ENCODE results near the gene FGGY.
"Not testable (repeated sequence)": the region's sequence is repeated elsewhere in the genome, so short reads cannot be mapped to it uniquely, and the experiment has no call there.

Gene FGGY

DNA sequence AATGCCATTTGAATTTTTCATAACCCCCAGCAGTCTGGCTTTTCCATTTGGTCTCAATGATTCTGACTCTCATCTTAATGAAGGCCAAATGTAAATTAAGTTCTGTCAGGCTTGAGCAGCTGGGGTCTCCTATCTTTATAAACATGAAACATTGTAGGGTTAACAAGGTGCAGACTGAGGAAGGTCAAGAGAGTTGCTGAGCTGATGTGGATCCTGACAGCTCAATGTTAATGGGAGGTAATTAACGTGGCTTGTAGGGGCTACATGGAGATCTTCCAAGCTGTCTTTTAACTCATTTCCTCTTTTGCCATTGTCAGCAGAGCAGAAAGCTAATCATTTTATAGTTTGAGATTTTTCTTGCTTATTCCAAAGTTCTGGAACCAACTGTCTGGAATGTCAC lies 55.2 kb downstream of the FGGY start:
- DNase-seq (ENCODE audit: low spot score), result no peak

DNA sequence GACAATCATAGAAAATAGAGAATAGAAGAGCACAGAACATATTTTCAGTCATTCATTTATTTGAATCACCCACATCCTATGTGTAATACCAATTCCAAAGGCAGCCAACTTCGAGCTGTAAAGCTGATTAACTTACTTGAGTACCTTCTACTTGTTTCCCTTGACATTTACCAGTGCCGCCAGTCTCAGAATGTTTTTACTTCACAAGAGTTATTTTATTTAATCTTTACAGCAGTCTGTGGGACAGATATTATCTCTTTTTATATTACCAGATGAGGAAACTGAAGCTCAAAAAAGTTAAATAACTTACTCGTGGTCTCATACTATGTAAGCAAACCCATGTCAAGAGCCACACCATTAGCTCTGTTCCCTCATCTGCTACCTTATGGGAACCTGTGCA lies 56.6 kb downstream of the FGGY start:
- no peak for DNase-seq (ENCODE audit: low spot score)

DNA sequence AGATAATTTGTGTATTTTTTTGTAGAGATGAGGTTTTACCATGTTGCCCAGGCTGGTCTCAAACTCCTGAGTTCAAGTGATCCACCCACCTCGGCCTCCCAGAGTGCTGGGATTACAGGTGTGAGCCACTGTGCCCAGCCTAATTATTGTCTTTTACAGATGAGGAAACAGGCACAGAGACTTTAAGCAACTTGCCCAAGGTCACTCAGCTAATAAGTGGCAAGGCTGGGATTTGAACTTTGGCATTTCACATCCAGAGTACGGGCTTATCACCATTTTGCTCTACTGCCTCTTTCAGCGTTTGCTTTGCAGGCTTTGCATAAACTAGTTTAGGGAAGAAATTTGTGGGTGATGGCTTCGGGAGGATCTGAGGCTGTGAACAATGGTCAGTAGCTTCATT lies 57.3 kb downstream of the FGGY start:
- not testable (repeated sequence) for DNase-seq (ENCODE audit: low spot score)

- no peak for DNase-seq (ENCODE audit: low spot score)
Measured at GRCh38 chr1:59354709-59355337, 57.9 kb downstream of the FGGY start.

- no peak for DNase-seq (ENCODE audit: low spot score)
Measured at GRCh38 chr1:59355361-59355760, 58.5 kb downstream of the FGGY start.

DNA sequence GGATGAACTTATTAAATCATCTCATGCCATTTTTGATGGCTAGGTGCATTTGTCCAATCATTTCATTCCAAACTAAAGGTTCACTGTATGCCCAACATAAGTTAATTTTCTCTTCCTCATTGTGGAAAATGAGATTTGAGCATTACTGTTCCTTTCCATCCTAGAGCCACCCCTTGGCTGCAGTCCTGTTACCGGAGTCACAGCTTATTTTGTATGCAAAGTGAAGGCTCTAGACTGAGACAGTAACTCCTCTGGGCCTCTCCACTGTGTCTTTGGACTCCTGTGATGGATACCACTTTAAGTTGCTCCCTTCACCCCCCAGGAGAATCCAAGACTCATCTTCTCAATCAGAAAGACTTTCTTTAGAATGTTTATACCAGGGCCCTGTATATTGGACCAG lies 59.7 kb downstream of the FGGY start:
- DNase-seq (ENCODE audit: low spot score), result no peak

DNA sequence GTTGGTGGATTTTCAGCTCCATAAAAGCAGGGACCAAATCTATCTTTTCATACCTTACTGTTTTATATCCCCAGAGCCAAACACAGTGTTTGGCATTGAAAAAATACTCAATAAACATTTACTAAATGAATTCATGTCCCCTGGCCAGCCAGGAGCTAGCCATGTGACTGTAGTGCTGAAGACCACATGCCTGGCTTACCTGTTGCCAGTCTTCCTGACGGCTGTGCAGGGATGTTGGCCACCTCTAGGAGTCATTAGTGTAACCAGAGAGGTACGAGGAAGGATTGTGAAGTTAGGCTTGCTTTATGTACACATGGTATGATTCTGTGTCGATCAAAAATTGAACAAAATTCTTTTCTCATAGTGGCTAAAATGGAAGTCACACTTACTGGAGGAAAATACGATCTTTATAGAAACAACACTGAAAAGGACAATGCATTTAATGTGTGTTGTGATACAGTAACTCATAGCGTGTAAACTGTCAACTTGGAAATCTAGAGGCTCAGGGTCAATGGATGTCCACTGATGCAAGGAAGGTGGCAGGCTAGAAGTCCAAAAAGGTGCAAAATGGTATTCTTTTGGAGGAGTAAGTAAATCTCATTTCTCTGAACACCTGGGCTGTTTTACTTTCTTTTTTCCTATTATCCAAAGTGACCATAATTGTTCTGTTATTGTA lies 60.9 kb downstream of the FGGY start:
- DNase-seq (ENCODE audit: low spot score), result no peak

GRCh38 chr1:59359325-59359724 lies 62.4 kb downstream of the FGGY start:
- DNase-seq (ENCODE audit: low spot score), result peak; percentile 23

DNA sequence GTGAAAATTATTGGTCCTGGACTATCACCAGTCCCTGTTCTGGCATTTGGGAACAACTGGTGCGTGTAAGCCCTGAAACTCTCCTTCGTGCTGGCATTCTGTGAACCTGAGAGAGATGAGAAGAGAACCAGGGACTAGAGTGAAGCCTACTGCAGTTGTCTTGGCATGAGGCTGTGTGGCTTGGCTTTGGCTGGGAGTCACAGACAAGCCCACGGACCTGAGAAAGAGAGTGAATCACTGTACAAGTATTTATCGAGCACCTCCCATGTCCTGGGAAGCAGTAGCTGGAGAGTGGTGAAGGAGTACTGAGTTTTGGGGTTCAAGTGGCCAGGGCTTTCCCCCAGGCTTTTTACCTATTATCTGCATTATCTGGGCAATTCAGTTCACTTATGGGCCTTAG lies 63.3 kb downstream of the FGGY start:
- no peak for DNase-seq (ENCODE audit: low spot score)

- no peak for DNase-seq (ENCODE audit: low spot score)
Measured at GRCh38 chr1:59360729-59361128, 63.8 kb downstream of the FGGY start.

GRCh38 chr1:59361766-59362165 lies 64.9 kb downstream of the FGGY start:
- no peak for DNase-seq (ENCODE audit: low spot score)

- DNase-seq (ENCODE audit: low spot score), result no peak
Measured at GRCh38 chr1:59364037-59364436, 67.1 kb downstream of the FGGY start.

DNA sequence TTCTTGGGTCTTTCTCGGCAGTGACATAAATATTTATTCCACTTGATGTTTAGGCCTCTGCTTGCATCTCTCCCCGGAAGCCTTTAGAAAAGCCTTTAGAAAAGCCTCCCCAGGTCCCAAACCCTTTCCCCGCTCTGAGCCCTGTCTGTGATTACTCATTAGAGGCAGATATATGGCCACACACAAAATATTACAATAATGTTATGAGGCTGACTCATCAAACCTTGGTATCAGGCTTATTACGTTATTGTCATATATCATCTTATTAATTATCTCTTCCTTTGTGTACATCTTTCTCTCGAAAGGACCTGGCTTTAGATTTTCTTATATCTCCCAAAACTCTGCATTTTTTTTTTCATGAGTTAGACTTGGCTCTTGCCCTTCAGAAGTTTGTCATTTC lies 69.5 kb downstream of the FGGY start:
- no peak for DNase-seq (ENCODE audit: low spot score)

- DNase-seq (ENCODE audit: low spot score), result no peak
Measured at GRCh38 chr1:59367301-59368007, 70.6 kb downstream of the FGGY start.

DNA sequence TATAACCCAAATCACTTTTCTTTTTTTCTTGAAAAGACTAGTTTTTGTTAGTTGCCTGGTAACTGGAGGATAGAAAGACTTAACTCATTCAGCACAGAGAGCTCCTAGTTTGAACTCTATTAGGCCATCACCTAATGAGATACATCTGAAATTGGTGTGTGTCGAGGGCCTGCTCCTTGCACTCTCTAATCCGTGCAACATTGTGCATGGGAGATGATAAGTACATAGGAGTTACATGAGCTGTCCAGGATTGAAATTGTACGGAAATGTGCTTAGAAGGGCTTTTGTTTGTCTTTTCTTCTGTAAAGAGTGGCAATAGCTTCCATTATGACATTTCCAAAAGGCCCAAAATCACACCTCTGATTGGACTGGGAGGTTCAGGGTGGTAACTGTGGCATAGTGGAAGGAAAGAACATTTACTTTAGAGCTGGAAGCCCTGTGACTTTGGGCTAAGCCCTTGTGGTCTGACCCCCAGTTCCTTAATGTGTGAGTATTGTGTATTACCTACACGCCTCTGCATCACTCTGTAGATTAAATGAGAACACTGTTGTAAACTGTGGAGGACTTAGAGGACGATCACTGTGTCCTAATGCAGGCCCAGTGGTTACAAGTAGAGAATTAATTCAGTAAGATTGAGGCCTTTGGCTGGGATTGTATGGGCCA lies 71.2 kb downstream of the FGGY start:
- DNase-seq (ENCODE audit: low spot score), result no peak

- no peak for DNase-seq (ENCODE audit: low spot score)
Measured at GRCh38 chr1:59375321-59376220, 78.7 kb downstream of the FGGY start.

DNA sequence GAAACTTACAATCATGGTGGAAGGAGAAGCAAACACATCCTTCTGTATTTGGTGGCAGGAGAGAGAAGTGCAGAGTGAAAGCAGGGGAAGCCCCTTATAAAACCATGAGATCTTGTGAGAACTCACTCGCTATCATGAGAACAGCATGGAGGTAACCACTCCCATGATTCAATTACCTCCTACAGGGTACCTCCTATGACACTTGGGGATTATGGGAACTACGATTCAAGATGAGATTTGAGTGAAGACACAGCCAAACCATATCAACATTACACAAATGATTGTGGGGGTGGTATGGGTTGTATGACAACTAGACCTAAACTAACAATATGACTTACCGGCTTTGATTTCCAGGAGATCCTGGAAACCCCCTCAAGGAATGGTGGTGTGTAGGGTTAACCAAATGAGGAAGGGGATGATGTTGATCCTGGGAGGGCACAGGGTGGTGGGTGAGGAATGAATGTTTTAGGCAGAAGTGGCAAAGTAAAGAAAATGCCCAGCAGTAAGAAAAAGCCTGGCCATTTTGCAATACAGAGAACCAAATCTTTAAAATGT lies 80.5 kb downstream of the FGGY start:
- DNase-seq (ENCODE audit: low spot score), result no peak

GRCh38 chr1:59378621-59379370 lies 81.9 kb downstream of the FGGY start:
- no peak for DNase-seq (ENCODE audit: low spot score)

DNA sequence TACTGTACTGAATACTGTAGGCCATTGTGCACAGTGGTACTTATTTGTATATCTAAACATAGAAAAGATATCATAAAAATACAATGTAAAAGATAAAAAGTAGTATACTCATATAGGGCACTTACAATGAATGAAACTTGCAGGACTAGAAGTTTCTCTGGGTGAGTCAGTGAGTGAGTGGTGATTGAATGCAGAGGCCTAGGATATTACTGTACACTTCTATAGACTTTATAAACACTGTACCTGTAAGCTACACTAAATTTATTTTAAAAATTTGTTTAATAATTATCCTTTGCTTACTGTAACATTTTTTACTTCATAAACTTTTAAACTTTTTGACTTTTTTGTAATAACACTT lies 82.5 kb downstream of the FGGY start:
- DNase-seq (ENCODE audit: low spot score), result no peak

- no peak for DNase-seq (ENCODE audit: low spot score)
Measured at GRCh38 chr1:59383963-59384362, 87.1 kb downstream of the FGGY start.

- DNase-seq (ENCODE audit: low spot score), result no peak
Measured at GRCh38 chr1:59384443-59384842, 87.5 kb downstream of the FGGY start.

Data from HuH-7.5 (cell line).